ENCODE results near the gene SLC17A2. TPM values are rescaled to one million over a fixed set of nuclear protein-coding genes. Genes with fewer than 3 reads are reported as not detected.

SLC17A2 gene
- total RNA-seq, 4 donors from 2014 or later: not detected

- in situ Hi-C loops (cut with MboI; ENCODE audit: low pct_ligation_motif_present in 1 of 4, low pct_unique_long_range_greater_than_20kb in 1 of 4, low sequenced_read_pairs in 3 of 4): no loop called here
- no peaks in the 10 kb centered on the region for H3K4me1 ChIP-seq
- H3K36me3 ChIP-seq: no peaks in the 10 kb centered on the region
- no peaks in the 10 kb centered on the region for H3K27me3 ChIP-seq
- WGBS, 2 donors (ENCODE audit: low coverage in 1 of 2): 81 to 88% methylated on average over 1 of the region's 1 CpG
- DNase-seq: no peak
- TF ChIP-seq CTCF (IDR thresholded peaks at IDR 0.05): no peak
- no peak for TF ChIP-seq POLR2A (IDR thresholded peaks at IDR 0.05)
- no peak for TF ChIP-seq POLR2AphosphoS5 (IDR thresholded peaks at IDR 0.05)
- no peak for TF ChIP-seq EP300 (IDR thresholded peaks at IDR 0.05; ENCODE audit: low read depth)
- no peak overlapping the region for H3K27ac ChIP-seq
- no peaks in the 10 kb centered on the region for H3K9me3 ChIP-seq
- intact Hi-C loops (cut with DNase I; ENCODE audit: low total_unique reads): no loop called here
- no peak overlapping the region for H3K4me3 ChIP-seq
Observed at GRCh38 chr6:25943887-25944286, 13.4 kb upstream of the SLC17A2 start.

GRCh38 chr6:25942561-25943147 is 12.2 kb upstream of the SLC17A2 start:
- Histone ChIP-seq H3K27me3 (no peaks in the 10 kb centered on the region), H3K4me3 (no peak overlapping the region), H3K4me1 (no peaks in the 10 kb centered on the region), H3K36me3 (no peaks in the 10 kb centered on the region), H3K27ac (no peak overlapping the region), H3K9me3 (no peaks in the 10 kb centered on the region)
- no peak for TF ChIP-seq POLR2A (IDR thresholded peaks at IDR 0.05)
- TF ChIP-seq CTCF (IDR thresholded peaks at IDR 0.05): peak in 4 of 5 experiments; percentile 13 to 28 (median 26)
- WGBS, 2 donors (ENCODE audit: low coverage in 1 of 2): 41 to 43% methylated on average over 3 of the region's 3 CpGs
- no peak for DNase-seq
- intact Hi-C loops (cut with DNase I; ENCODE audit: low total_unique reads): no loop called here
- in situ Hi-C loops (cut with MboI; ENCODE audit: low pct_ligation_motif_present in 1 of 4, low pct_unique_long_range_greater_than_20kb in 1 of 4, low sequenced_read_pairs in 3 of 4): no loop called here

- WGBS, 2 donors (ENCODE audit: low coverage in 1 of 2): 72 to 88% methylated on average over 2 of the region's 2 CpGs
- in situ Hi-C loops (cut with MboI; ENCODE audit: low pct_ligation_motif_present in 1 of 4, low pct_unique_long_range_greater_than_20kb in 1 of 4, low sequenced_read_pairs in 3 of 4): no loop called here
Observed at GRCh38 chr6:25939593-25939992, 9.1 kb upstream of the SLC17A2 start.

GRCh38 chr6:25935953-25936352 is 5.5 kb upstream of the SLC17A2 start:
- H3K27me3 ChIP-seq: no peaks in the 10 kb centered on the region
- no peaks in the 10 kb centered on the region for H3K36me3 ChIP-seq
- intact Hi-C loops (cut with DNase I; ENCODE audit: low total_unique reads) (no loop called here), in situ Hi-C loops (cut with MboI; ENCODE audit: low pct_ligation_motif_present in 1 of 4, low pct_unique_long_range_greater_than_20kb in 1 of 4, low sequenced_read_pairs in 3 of 4) (no loop called here)
- no peak overlapping the region for H3K27ac ChIP-seq
- TF ChIP-seq EP300 (IDR thresholded peaks at IDR 0.05; ENCODE audit: low read depth): no peak
- TF ChIP-seq POLR2A (IDR thresholded peaks at IDR 0.05): no peak
- TF ChIP-seq POLR2AphosphoS5 (IDR thresholded peaks at IDR 0.05): no peak
- TF ChIP-seq CTCF (IDR thresholded peaks at IDR 0.05): no peak
- no peak overlapping the region for H3K4me3 ChIP-seq
- WGBS, 2 donors (ENCODE audit: low coverage in 1 of 2): 93 to 94% methylated on average over 5 of the region's 5 CpGs
- no peaks in the 10 kb centered on the region for H3K4me1 ChIP-seq
- no peaks in the 10 kb centered on the region for H3K9me3 ChIP-seq
- DNase-seq: no peak

More at GRCh38 chr6:25939593-25939992, 9.1 kb upstream of the SLC17A2 start:
- Histone ChIP-seq H3K36me3 (no peaks in the 10 kb centered on the region), H3K4me3 (no peak overlapping the region), H3K27me3 (no peaks in the 10 kb centered on the region), H3K4me1 (no peaks in the 10 kb centered on the region), H3K9me3 (no peaks in the 10 kb centered on the region), H3K27ac (no peak overlapping the region)
- TF ChIP-seq POLR2AphosphoS5 (IDR thresholded peaks at IDR 0.05): no peak
- no peak for TF ChIP-seq POLR2A (IDR thresholded peaks at IDR 0.05)
- no peak for TF ChIP-seq CTCF (IDR thresholded peaks at IDR 0.05)
- TF ChIP-seq EP300 (IDR thresholded peaks at IDR 0.05; ENCODE audit: low read depth): no peak
- no peak for DNase-seq
- intact Hi-C loops (cut with DNase I; ENCODE audit: low total_unique reads): no loop called here
